Kidney capillary endothelial cell (primary cell): ENCODE results near the gene HDAC3.

ENCODE experiments used
- DNase-seq: peaks from one replicate; pipeline ENCODE4 v3.0.0-alpha.2; 2018; ENCODE audit warnings: low spot score

Gene HDAC3

DNA sequence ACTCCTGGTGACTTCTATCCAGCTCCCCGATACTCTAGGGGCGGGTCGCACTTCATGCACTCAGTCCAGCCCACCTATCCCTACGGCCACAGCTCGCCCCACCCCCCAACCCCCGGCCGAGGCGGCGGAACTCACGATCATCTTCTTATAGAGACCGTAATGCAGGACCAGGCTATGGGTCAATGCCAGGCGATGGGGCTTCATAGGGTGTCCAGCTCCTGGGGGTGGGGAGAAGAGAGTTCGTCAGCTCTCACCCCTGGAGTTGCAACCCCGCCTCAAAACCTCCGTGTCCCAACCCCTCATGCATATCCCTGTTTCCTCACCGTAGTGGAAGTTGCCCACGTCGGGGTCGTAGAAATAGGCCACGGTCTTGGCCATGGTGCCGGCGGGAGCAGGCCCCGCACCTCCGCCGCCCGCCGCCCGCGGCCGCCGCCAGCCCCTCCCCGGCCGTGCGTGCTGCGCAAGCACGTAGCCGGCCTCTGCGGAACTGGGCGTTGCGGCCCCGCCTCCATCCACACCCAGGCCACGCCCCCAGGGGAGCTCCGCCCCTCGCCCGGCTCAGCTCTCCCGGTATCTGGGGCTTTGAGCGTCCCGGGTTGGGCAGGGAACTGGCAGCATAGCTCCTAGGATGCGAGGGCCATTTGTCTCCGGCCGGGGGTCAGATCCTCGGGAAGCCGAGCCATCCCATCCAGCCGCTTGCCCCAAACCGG lies at the start of gene HDAC3, which contains the start of gene RELL2:
Gene HDAC3, minus strand, starts transcription at position 437 of the 710 bp plus-strand sequence. Its CDS starts 59 bp downstream, at position 378.
Gene RELL2, plus strand, starts transcription at position 585 of the 710 bp plus-strand sequence. CDS start 1,229 bp downstream, outside the sequence.
- peak; percentile 91 for DNase-seq

DNA sequence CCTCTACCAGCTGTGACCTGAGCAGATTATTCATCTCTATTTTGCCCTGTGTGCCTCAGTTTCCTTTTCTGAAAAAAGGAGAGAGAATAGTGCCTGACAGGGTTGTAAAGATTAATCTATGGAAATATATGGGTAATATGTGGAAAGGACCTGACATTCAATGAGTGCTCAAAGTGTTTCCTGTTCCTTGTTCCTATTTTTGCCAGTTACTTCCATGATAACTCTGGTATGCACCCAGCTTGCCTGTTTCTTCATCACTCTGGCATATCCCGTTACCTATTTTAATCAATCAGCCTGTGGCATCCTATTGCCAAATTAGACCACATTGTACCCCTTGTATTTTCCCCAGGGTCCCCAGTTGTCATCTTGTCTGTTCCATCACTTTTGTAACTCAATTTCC lies 48.9 kb upstream of the HDAC3 start:
- no peak for DNase-seq

DNA sequence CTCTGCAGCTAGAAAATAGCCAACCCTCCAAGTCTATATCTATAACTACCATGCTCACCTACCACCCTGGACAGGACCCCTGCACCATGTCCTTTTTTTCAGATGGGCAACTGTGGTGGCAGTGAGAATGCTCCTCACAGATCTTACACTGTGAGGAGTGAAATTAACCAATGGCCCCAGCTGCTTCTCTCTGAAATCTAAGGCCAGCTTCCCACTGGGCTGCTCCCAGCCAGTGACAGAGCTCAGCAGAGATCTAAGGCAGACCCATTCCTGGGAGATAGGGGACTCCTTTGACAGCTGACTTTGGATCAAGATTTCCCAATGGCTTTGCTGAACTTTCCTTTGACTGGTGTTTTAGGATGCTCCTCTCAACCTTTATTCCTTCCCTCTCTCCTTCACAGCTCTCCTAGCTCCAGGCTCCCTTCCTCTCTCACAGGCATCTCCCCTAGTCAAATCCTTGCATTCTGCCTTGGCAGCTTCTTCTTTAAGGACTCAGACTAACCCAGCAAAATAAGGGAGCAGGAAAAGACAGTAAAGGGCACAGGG lies 47.0 kb upstream of the HDAC3 start:
- DNase-seq: no peak

DNA sequence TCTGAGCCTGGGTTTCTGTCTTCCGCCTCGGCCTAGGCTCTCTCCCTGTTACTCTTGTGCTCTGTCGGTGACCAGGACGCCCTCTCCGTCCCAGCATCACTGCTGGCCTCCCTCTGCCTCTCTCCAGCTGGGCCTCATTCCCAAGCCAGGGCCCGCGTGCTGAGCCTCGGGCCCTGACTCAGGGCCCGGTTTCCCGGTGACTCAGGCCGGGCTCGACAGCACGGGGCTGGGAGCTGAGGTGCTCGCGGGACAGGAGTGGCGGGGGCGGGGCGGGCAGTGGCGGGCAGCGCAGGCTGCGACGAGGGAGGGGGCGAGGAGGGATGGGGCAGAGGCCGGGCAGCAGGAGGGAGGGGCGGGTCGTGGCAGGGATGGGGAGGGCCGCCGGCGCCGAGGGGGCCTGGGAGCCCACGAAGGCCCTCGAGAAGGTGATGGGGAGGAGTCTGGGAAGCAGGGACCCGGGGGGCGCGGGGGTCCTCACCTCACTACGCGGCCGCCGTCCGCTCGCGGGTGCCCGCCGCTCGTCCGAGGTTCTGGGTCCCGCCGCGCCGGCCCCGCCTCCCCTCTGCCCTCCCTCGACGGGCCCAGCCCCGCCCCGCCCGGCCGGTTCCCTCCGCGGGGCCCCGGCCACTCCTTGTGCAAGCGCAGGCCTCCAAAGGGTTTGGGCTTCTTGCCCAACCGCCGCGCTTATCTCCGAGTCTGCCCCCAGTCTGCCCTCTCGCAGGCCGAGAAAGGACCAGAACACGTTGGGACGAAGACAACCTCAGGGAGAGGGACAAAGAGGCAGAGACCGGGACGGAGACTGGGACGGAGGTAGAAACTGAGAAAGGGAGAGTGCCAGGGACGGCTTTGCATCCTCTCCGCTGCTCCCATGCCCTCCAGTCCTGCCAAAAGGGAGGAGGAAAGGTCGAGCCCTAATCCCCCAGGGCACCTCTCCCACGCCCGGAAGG lies 45.3 kb upstream of the HDAC3 start, which contains the start of gene ARAP3:
Gene ARAP3, minus strand, starts transcription at position 536 of the 947 bp plus-strand sequence. CDS start 1,744 bp downstream, outside the sequence.
- DNase-seq: peak; percentile 93

DNA sequence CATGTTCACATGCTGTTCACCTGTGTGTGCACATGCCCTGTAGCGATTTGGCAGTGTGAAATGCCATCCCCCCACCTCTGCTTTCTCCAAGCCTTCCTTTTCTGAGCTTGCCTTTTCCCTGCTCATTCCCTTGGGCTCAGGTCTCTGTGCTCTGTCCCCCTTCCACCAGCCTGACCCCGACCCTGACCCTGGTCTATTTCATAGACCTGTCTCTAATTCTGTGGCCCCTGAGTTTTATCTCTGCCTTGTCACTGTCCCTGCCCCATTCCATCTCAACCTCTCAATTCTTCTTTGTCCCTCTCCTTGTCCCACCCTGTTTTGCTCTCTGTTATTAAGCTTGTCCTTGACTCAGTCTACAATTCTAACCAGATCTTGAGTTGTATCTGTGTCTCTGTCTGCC lies 44.6 kb upstream of the HDAC3 start:
- no peak for DNase-seq

DNA sequence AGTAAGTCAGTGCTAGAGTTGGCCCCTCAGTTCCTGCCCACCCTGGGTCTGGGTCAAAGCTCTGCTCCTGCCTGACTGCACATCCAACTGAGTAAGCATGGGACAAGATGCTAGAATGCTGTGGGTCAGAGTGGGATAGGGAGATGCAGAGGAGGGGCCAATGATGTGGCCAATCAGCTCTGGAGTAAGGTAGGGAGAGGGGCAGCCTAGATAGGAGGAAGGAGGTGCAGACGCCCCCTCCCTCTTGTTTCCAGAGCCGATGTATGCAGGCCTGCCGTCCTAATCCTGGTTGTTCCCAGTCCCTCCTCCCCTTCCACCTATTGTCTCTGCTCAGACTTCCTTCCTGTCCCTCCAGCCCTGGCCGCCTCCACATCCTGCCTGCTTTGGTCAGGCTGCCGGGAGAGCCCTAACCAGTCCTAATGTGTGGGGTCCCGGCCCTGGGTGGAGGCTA lies 44.1 kb upstream of the HDAC3 start:
- DNase-seq: peak; percentile 98

DNA sequence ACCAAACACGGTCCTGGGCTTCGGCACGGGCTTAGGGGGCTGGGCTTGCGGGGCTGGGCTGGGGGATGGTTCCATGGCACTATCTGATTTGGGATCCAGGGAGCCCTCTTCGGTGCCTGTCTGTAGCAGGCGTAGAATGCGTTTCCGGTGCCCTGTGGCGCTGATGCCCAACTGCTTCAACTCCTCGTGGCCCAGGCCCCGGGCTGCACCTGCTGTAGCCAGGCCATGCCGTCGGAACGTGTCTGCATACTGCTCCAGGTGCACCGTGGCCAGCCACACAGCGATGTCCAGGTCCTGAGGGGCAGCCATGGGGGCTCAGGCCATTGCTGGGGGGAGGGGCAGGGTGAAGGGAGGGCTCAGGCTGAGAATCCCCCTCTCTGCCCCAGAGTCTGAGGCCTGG lies 43.5 kb upstream of the HDAC3 start:
- no peak for DNase-seq

DNA sequence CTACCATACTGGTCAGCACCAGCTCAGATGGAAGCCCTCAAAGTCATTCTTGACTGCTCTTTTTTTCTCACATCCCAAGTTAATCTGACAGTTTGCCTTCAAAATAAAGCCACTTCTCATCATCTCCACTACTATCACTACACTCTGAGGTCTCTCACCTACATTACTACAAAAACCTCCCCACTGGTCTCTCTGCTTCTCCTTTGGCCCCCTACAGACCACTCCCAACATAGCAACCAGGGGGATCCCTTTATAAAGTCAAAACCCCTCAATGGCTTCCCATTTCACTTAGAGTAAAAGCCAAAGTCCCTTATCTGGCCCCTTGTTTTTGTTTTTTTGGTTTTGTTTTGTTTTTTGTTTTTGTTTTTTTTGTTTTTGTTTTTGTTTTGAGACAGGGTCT lies 40.8 kb upstream of the HDAC3 start:
- DNase-seq: no peak

DNA sequence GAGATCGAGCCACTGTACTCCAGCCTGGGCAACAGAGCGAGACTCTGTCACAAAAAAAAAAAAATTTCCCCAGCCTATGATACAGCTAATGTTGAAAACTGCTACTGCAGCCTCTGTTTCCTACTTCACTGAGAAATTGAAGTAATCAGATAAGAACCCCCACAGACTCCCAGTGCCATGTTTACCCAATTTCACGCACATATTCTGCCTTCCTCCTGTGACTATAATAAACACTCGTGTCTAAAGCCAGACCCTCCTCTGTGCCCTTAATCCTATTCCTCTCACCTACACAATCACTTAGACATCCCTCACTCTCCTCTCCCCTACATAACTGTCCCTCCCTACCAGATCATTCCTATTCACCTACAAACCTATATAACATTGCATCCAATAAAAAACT lies 39.0 kb upstream of the HDAC3 start:
- DNase-seq: no peak

DNA sequence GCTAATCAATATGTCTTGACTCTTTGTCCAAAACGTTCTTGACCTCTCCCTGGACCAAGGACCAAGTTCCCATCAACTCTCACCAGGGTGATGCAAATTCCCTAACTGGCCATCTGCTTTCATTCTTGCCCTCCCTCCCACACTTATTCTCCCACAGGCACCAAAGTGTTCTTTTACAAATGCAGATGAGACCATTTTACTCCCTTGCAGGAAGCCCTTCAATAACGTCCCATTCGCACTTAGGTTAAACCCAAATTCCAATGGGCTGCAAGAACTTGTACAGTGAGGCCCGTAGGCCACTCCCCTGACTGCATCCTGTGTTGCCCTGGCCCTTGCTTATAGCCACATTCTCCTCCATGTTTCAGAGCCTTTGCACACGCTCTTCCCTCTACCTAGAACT lies 38.1 kb upstream of the HDAC3 start:
- DNase-seq: no peak

DNA sequence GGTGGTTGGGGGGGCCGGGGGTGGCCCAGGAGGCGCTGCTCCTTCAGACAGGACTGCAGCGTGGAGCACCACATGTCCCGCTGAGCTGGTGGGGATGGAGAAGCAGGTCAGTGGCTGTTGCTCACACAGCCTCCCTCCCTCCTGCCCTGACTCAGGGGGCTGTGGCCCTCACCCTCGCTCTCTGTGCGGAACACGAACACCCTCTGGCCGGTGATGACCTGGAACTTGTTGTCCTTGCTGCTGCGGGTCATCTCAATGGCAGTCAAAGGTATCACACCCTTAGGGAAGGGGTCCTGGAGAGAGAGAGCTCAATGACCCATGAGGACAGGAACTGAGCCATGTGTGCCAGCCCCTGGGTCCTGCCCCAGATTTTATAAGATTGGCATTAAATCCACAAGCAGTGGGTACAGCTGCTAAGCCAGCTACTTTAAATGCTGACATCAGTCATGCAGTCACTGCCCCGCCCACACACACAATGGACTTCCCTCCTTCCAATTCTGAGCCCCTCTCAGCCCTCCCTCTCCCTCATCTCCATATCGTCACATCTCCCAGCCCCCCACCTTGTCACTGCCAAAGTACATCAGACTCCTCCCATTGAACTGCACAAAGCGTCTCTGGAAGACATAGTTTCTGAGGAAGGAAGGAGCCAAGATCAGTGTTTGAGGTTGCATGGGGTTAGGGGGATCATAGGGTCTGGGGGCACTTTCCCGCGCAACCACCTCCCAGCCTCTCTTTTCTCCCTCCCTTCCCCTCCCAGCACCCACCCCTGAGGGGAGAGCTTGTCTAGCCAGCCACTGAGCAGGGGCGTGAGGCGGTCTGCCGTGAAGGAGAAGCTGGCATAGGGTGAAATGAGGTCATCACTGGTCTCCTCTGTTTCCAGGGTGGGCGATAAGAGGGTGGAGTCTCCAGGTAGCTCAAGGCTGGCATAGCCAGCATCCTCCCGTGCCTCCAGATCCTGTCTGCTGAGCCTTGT lies 36.5 kb upstream of the HDAC3 start:
- DNase-seq: no peak

DNA sequence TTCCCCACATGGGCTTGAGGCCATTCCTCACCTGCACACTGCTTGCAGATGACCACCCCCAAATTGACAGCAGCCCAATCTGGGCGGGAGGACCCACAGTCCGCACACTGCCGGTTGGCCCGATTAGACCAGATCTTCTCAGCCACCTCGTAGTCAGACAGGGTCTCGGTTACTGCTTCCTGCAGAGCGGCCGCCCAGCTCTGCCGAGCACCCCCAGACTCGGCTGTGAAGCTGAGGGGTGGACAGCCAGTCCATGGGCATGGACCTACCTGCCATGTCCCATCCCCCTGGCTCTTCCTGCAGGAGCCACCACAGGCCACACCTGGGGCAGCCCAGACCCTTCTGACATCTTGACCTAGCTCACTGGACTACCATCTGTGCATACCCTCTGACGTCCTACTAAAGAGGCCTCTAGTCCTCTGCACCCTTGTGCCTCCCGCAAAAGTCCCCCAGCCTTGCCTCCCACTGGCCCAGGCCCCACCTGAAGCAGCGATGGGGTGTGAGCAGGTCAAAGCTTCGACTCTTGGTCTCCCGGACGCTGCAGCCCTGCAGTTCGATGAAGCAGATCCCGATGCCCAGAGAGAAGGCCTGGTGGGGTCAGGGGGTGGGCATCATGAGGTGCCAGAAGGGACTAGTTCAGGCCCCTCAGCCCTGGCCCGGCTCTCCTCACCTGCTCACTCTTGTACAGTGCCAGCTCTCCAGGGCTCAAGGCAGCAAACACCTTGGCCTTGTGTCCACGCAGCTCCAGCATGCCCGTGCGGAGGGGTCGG lies 35.6 kb upstream of the HDAC3 start:
- no peak for DNase-seq

DNA sequence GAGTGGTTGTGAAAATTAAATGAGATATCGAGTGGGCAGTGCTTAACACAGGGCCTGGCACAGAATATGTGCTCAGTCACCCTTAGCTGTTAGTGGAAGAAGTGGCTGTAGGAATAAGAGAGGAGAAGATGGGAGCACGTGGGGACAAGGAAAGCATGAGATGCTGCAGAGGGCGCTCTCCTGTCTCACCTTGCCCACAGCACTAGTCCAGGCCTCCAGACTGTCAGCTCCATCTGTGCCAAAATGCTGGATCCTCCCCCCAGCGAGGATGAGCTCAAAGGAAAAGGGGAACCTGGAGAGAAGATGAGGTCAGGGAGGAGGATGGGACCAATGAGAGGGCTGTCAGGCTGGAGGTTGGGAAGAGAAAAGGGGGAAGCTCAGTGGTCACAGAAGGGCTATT lies 32.9 kb upstream of the HDAC3 start:
- DNase-seq: no peak

DNA sequence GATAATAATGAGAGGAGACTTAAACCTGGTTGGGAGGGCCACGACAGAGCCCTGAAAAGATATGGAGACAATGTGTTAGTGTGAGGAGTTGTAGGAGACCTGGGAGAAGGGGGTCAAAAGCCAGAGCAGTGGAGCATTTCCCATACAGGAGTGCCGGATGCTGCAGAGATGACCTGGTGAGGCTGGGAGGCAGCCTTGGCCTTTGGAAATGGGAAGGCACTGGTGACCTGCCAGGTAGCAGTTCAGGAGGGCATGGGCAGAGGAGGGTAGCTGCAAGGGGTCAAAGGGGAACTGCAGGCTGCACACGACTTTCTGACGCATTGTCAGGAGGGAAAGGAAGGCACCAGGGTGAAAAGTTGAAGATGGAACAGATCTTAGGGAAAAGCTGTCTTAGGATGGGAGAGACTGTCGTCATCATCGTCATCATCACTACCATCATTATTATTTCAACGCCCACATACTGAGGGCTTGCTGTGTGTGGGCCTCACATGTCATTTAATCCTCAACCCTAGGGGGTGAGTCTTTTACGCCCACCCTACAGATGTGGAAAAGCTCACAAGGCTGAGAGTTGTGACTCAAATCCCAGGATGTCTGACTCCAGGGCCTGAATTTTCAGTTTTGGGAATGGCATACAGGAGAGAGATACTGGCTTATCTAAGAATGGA lies 32.1 kb upstream of the HDAC3 start:
- no peak for DNase-seq

DNA sequence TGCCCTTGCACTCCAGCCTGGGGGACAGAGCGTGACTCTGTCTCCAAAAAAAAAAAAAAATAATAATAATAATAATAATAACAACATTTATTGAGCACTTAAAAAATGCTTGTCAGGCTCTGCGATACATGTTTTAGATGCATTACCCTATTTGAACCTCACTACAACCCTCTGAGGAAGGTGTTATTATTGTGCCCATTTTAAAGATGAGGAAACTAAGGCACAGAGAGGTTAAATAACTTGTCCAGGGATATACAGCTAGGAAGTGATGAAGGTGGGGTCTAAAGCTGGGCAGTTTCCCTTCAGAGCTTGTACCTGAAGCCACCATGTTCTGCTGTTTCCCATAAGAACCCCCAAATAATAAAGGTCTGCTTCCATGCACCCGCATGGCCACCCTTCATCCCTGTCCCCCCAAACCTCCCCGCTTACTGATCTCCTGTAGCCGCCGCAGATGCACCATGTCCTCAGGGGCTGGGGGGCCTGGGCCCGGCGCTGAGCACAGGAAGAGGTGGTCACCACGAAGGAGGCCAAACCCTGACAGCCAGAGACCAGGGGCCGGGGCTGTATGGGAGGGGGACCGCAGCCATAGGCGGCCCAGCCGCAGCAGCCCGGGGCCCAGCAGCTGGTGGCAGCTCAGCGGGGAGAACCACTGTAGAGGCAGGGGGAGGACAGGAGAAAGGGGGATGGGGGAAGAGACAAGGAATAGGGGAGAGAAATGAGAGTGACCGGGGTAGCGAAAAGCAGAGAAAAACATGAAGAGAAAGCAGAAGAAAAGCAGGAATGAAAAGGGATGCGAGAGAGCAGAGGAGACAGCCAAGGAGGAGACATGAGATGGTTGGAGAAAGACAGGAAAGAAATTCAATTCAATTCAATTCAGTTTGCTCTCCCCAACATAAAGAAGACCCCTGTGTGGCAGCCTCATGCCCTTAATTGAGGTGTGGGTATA lies 29.6 kb upstream of the HDAC3 start:
- no peak for DNase-seq

DNA sequence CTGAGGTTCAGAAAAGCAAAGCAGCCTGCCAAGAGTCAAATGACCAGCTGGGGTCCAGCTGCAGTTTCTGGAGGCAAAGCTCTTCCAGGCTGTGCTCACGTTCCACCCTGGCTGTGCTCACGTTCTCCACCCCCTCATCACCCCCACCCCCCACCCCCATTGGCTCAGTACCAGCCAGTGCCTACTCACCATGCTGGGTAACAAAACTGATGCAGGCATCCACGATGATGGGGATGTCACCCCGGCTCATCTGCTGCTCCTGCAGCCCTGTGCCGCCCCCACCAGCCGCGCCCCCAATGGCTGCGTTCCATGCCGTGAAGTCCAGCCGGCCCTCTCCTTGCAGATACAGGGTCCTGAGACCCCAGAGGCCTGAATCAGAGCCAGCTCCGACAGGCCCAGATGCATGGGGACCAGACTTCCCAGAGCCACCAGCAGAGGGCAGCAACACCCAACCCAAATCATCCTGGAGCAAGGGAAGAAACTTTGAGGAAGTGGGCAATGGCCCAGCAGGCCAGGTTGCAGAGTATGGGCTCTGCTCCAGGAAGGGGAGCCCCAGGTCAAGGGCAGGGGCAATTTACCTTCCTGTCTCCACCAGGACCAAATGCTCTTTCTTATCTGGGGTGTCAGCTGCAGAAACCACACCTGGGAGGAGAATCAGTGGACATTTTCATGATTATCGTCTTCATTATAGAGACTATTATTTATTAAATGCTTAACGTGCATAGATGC lies 28.2 kb upstream of the HDAC3 start:
- peak; percentile 51 for DNase-seq

DNA sequence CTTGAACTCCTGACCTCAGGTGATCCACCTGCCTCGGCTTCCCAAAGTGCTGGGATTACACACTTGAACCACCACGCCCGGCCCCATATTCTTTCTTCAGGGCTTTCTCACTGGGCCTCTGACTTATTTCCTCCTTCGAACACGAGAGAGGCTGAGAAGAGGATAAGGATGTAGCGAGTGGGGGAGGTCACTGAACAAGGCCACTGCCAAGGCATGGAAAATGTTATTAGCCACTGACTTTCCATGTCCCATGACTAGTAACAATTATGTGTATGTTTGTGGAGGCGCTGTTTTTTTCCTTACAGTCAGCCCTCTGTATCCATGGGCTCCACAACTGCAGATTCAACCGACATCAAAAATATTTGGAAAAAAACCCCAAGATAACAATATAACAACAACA lies 26.9 kb upstream of the HDAC3 start:
- no peak for DNase-seq

DNA sequence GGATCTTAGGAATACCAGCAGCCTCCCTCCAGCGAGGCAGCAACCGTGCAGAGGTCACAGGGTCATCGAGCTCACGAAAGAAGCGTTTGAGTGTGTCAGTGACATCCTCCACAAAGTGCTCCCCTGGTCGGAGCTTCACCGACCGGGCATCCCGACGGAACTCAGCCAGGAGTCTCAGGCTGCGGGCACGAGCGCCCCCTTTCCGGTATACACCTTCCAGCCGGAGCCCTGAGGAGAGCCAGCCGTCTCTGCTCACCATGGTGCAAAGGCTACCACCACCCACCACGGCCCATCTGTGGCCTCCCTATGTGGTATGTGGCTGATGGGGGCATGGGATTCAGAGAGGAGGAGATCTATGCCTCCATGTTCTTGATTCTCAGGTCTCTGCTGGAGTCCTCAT lies 25.4 kb upstream of the HDAC3 start:
- no peak for DNase-seq
